Cardiac muscle cell (in vitro differentiated cells and primary cell): ENCODE results near the gene MEGF11. TPM values are rescaled to one million over a fixed set of nuclear protein-coding genes. Genes with fewer than 3 reads are reported as not detected.

Experiments
- DNase-seq, 2 donors: peaks; one replicate each; pipeline versions ENCODE4 v3.0.0 to v3.0.0-alpha.2; 2010 to 2017; ENCODE audit warnings: low read depth in 1 of 2, low spot score in 1 of 2
- H3K27ac ChIP-seq: fragments of 200-600 bp; sonication (generic); 2 replicates; pipeline ENCODE4 v1.5.1; 2016
- H3K27me3 ChIP-seq: fragments of 200-600 bp; sonication (generic); 2 replicates; pipeline ENCODE4 v1.6.0; 2016; ENCODE audit warnings: control low read depth
- H3K36me3 ChIP-seq: fragments of 200-600 bp; sonication (generic); 2 replicates; pipeline ENCODE4 v1.5.1; 2016; ENCODE audit warnings: control low read depth
- H3K4me1 ChIP-seq: fragments of 200-600 bp; sonication (generic); 2 replicates; pipeline ENCODE4 v1.8.1; 2017; ENCODE audit warnings: low read depth, mild to moderate bottlenecking, mixed run types
- H3K4me3 ChIP-seq: fragments of 200-600 bp; sonication (generic); 2 replicates; pipeline ENCODE4 v1.5.1; 2016; ENCODE audit warnings: mild to moderate bottlenecking
- H3K9me3 ChIP-seq: fragments of 200-600 bp; sonication (generic); 2 replicates; pipeline ENCODE4 v1.5.1; 2017; ENCODE audit warnings: low read depth, mild to moderate bottlenecking, control low read depth
- CTCF ChIP-seq: IDR thresholded peaks from 2 replicates; pipeline ENCODE4 v1.5.1; 2012; ENCODE audit warnings: low read depth, mild to moderate bottlenecking, low read length
- polyA plus RNA-seq: library from polyadenylated mRNA; unstranded; fragments of >200 nt; fragmentation: Nextera tagmentation; extraction: Ambion mirVana; gene quantifications from 2 replicates; pipeline ENCODE4 v1.2.1, GENCODE V29; 2016
- total RNA-seq: library from RNA; depleted of rRNA; stranded (reverse); fragments of >200 nt; gene quantifications from 2 replicates; pipeline ENCODE4 v1.2.3, GENCODE V29; 2016

Gene MEGF11
- total and polyA plus RNA-seq, 2 experiments from 2014 or later, result 0.30 TPM; not detected in 1

- no peak for DNase-seq
- TF ChIP-seq CTCF, result no peak
- Histone ChIP-seq H3K9me3 (no peaks in the 10 kb centered on the region), H3K4me3 (no peak overlapping the region), H3K27ac (no peak overlapping the region), H3K4me1 (no peaks in the 10 kb centered on the region), H3K36me3 (no peaks in the 10 kb centered on the region), H3K27me3 (no peaks in the 10 kb centered on the region)
Observed at GRCh38 chr15:65925338-65925737, 328.2 kb downstream of the MEGF11 start.

- H3K9me3 ChIP-seq, result no peaks in the 10 kb centered on the region
- H3K27me3 ChIP-seq, result no peaks in the 10 kb centered on the region
- no peak for TF ChIP-seq CTCF
- no peaks in the 10 kb centered on the region for H3K4me1 ChIP-seq
- no peak overlapping the region for H3K27ac ChIP-seq
- DNase-seq, result no peak
- H3K4me3 ChIP-seq, result no peak overlapping the region
- H3K36me3 ChIP-seq, result no peaks in the 10 kb centered on the region
Observed at GRCh38 chr15:65924004-65924403, 329.5 kb downstream of the MEGF11 start.

- Histone ChIP-seq H3K27me3 (no peaks in the 10 kb centered on the region), H3K27ac (no peak overlapping the region), H3K36me3 (no peaks in the 10 kb centered on the region), H3K4me1 (no peaks in the 10 kb centered on the region), H3K4me3 (no peak overlapping the region), H3K9me3 (no peaks in the 10 kb centered on the region)
- no peak for TF ChIP-seq CTCF
- DNase-seq, result no peak
Observed at GRCh38 chr15:65923264-65923663, 330.3 kb downstream of the MEGF11 start.

- no peaks in the 10 kb centered on the region for H3K36me3 ChIP-seq
- no peaks in the 10 kb centered on the region for H3K9me3 ChIP-seq
- H3K27me3 ChIP-seq, result no peaks in the 10 kb centered on the region
- no peaks in the 10 kb centered on the region for H3K4me1 ChIP-seq
- no peak for DNase-seq
- no peak for TF ChIP-seq CTCF
- H3K4me3 ChIP-seq, result no peak overlapping the region
- no peak overlapping the region for H3K27ac ChIP-seq
Observed at GRCh38 chr15:65922621-65923020, 330.9 kb downstream of the MEGF11 start.

GRCh38 chr15:65921780-65922179, 331.8 kb downstream of the MEGF11 start:
- Histone ChIP-seq H3K4me3 (no peak overlapping the region), H3K36me3 (no peaks in the 10 kb centered on the region), H3K9me3 (no peaks in the 10 kb centered on the region), H3K27ac (no peak overlapping the region), H3K4me1 (no peaks in the 10 kb centered on the region), H3K27me3 (no peaks in the 10 kb centered on the region)
- DNase-seq, result no peak
- TF ChIP-seq CTCF, result no peak

GRCh38 chr15:65920825-65921309, 332.7 kb downstream of the MEGF11 start:
- no peaks in the 10 kb centered on the region for H3K9me3 ChIP-seq
- H3K4me1 ChIP-seq, result no peaks in the 10 kb centered on the region
- TF ChIP-seq CTCF, result no peak
- no peak overlapping the region for H3K4me3 ChIP-seq
- no peak overlapping the region for H3K27ac ChIP-seq
- no peaks in the 10 kb centered on the region for H3K27me3 ChIP-seq
- H3K36me3 ChIP-seq, result no peaks in the 10 kb centered on the region
- DNase-seq, result no peak
